ENCODE measurements around the gene PRR5L. TPM values are rescaled to one million over a fixed set of nuclear protein-coding genes. Genes with fewer than 3 reads are reported as not detected.

The PRR5L gene
- polyA plus RNA-seq, 1 donor (not counting 4 experiments of a cell fraction or from before 2014, with no cell fraction given), result 20.1 TPM

GRCh38 chr11:36360318-36360717, 64.2 kb downstream of the PRR5L start:
- no peak overlapping the region for H3K9ac ChIP-seq (ENCODE audit: control insufficient read depth, extremely low read depth, insufficient read depth, low read length)
- H3K9me3 ChIP-seq (ENCODE audit: control insufficient read depth, low read depth, low read length), result no peaks in the 10 kb centered on the region
- H4K20me1 ChIP-seq (ENCODE audit: control insufficient read depth, extremely low read depth, insufficient read depth, low read length), result no peaks in the 10 kb centered on the region
- no peaks in the 10 kb centered on the region for H3K27me3 ChIP-seq (ENCODE audit: control insufficient read depth, extremely low read depth, insufficient read depth, low read length)
- peaks cover 52% of the 10 kb centered on the region for H3K4me1 ChIP-seq (ENCODE audit: control insufficient read depth, extremely low read depth, insufficient read depth, low read length)
- dilution Hi-C loops (cut with MboI; ENCODE audit: extremely low pct_ligation_motif_present, low sequenced_read_pairs), result no loop called here
- no peaks in the 10 kb centered on the region for H3K79me2 ChIP-seq (ENCODE audit: control insufficient read depth, insufficient read depth, low read length)
- no peaks in the 10 kb centered on the region for H3K36me3 ChIP-seq (ENCODE audit: control insufficient read depth in 2 of 2, extremely low read depth in 1 of 2, insufficient read depth in 2 of 2, low read length in 2 of 2)
- no peak overlapping the region for H3K4me3 ChIP-seq (ENCODE audit: control insufficient read depth in 2 of 3, extremely low read depth in 1 of 3, insufficient read depth in 2 of 3, low read depth in 1 of 3, low read length in 3 of 3)
- H3K4me2 ChIP-seq (ENCODE audit: control insufficient read depth, extremely low read depth, insufficient read depth, low read depth, low read length), result no peak overlapping the region
- H2AFZ ChIP-seq (ENCODE audit: control insufficient read depth, low read length), result no peak overlapping the region
- no peak overlapping the region for H3K27ac ChIP-seq (ENCODE audit: control insufficient read depth, insufficient read depth, low read length)
- no peak for DNase-seq (ENCODE audit: low read depth, low spot score)
- TF ChIP-seq CTCF (optimal IDR thresholded peaks at IDR 0.05 in 1 of 3, IDR thresholded peaks at IDR 0.05 in 1 of 3, conservative IDR thresholded peaks at IDR 0.05 in 1 of 3; ENCODE audit: extremely low read depth in 1 of 3, insufficient read depth in 2 of 3, low read length in 3 of 3), result no peak
- TF ChIP-seq EZH2 (IDR thresholded peaks at IDR 0.05; ENCODE audit: low read length), result no peak
- H3K9me1 ChIP-seq (ENCODE audit: control insufficient read depth, extremely low read depth, insufficient read depth, low read length), result no peaks in the 10 kb centered on the region
- FAIRE-seq, result no peak

GRCh38 chr11:36360826-36361415, 64.8 kb downstream of the PRR5L start:
- H2AFZ ChIP-seq (ENCODE audit: control insufficient read depth, low read length), result peak overlapping the region; percentile 38
- peak overlapping the region; percentile 82 for H3K4me2 ChIP-seq (ENCODE audit: control insufficient read depth, extremely low read depth, insufficient read depth, low read depth, low read length)
- peaks cover 51% of the 10 kb centered on the region for H3K4me1 ChIP-seq (ENCODE audit: control insufficient read depth, extremely low read depth, insufficient read depth, low read length)
- TF ChIP-seq EZH2 (IDR thresholded peaks at IDR 0.05; ENCODE audit: low read length) (no peak), CTCF (optimal IDR thresholded peaks at IDR 0.05 in 1 of 3, IDR thresholded peaks at IDR 0.05 in 1 of 3, conservative IDR thresholded peaks at IDR 0.05 in 1 of 3; ENCODE audit: extremely low read depth in 1 of 3, insufficient read depth in 2 of 3, low read length in 3 of 3) (no peak)
- no peaks in the 10 kb centered on the region for H3K9me1 ChIP-seq (ENCODE audit: control insufficient read depth, extremely low read depth, insufficient read depth, low read length)
- H3K36me3 ChIP-seq (ENCODE audit: control insufficient read depth in 2 of 2, extremely low read depth in 1 of 2, insufficient read depth in 2 of 2, low read length in 2 of 2), result no peaks in the 10 kb centered on the region
- H3K9me3 ChIP-seq (ENCODE audit: control insufficient read depth, low read depth, low read length), result no peaks in the 10 kb centered on the region
- dilution Hi-C loops (cut with MboI; ENCODE audit: extremely low pct_ligation_motif_present, low sequenced_read_pairs), result no loop called here
- no peak for FAIRE-seq
- peak overlapping the region; percentile 74 for H3K9ac ChIP-seq (ENCODE audit: control insufficient read depth, extremely low read depth, insufficient read depth, low read length)
- no peaks in the 10 kb centered on the region for H3K27me3 ChIP-seq (ENCODE audit: control insufficient read depth, extremely low read depth, insufficient read depth, low read length)
- H4K20me1 ChIP-seq (ENCODE audit: control insufficient read depth, extremely low read depth, insufficient read depth, low read length), result no peaks in the 10 kb centered on the region
- no peaks in the 10 kb centered on the region for H3K79me2 ChIP-seq (ENCODE audit: control insufficient read depth, insufficient read depth, low read length)
- peak overlapping the region; percentile 91 for H3K27ac ChIP-seq (ENCODE audit: control insufficient read depth, insufficient read depth, low read length)
- no peak overlapping the region for H3K4me3 ChIP-seq (ENCODE audit: control insufficient read depth in 2 of 3, extremely low read depth in 1 of 3, insufficient read depth in 2 of 3, low read depth in 1 of 3, low read length in 3 of 3)
- DNase-seq (ENCODE audit: low read depth, low spot score), result no peak
